GM12878 (cell line): ENCODE measurements around the gene OPRD1. TPM values are rescaled to one million over a fixed set of nuclear protein-coding genes. Genes with fewer than 3 reads are reported as not detected.

Experiments
- ATF7 ChIP-seq: fragments of 450-650 bp; IDR thresholded peaks from 2 replicates; pipeline ENCODE4 v1.6.1; 2016; ENCODE audit warnings: low read depth, mild to moderate bottlenecking
- CREM ChIP-seq: IDR thresholded peaks from 2 replicates; pipeline ENCODE4 v1.6.1; 2014; ENCODE audit warnings: antibody characterized with exemption, low read depth
- IRF4 ChIP-seq: IDR thresholded peaks from 2 replicates; pipeline ENCODE4 v1.6.1; 2011; ENCODE audit warnings: low read depth, low read length
- KAT2A ChIP-seq: conservative IDR thresholded peaks from 2 replicates; pipeline ENCODE4 v1.6.1; 2011; ENCODE audit warnings: low read depth, low read length; ENCODE audit not compliant: control insufficient read depth
- NFYA ChIP-seq: IDR thresholded peaks from 2 replicates; pipeline ENCODE4 v1.6.1; 2011; ENCODE audit warnings: low read depth, mild to moderate bottlenecking, low read length, improper control_type of control experiment, borderline replicate concordance
- RAD51 ChIP-seq: fragments of 450-650 bp; IDR thresholded peaks from 2 replicates; pipeline ENCODE4 v1.6.1; 2016; ENCODE audit warnings: moderate library complexity, mild to moderate bottlenecking, inconsistent platforms
- RB1 ChIP-seq: fragments of 450-650 bp; formaldehyde crosslinking; IDR thresholded peaks from 2 replicates; pipeline ENCODE4 v1.6.1; 2017; ENCODE audit warnings: mild to moderate bottlenecking, borderline replicate concordance
- SMAD1 ChIP-seq: fragments of 450-650 bp; IDR thresholded peaks from 2 replicates; pipeline ENCODE4 v1.6.1; 2018; ENCODE audit warnings: mild to moderate bottlenecking, low read depth; ENCODE audit not compliant: partially characterized antibody
- SMARCA5 ChIP-seq: fragments of 450-650 bp; IDR thresholded peaks from 2 replicates; pipeline ENCODE4 v1.6.1; 2017; ENCODE audit warnings: mild to moderate bottlenecking
- STAT1 ChIP-seq: fragments of 450-650 bp; conservative IDR thresholded peaks from 2 replicates; pipeline ENCODE4 v1.6.1; 2014; ENCODE audit warnings: antibody characterized with exemption, mild to moderate bottlenecking
- SUZ12 ChIP-seq: fragments of 200-600 bp; sonication (generic); IDR thresholded peaks from one replicate; pipeline ENCODE4 v1.6.1; 2018; ENCODE audit warnings: antibody characterized with exemption, mild to moderate bottlenecking; ENCODE audit not compliant: unreplicated experiment
- USF2 ChIP-seq: IDR thresholded peaks from 2 replicates; pipeline ENCODE4 v1.6.1; 2011; ENCODE audit warnings: low read depth, low read length, improper control_type of control experiment, borderline replicate concordance
- ZNF207 ChIP-seq: fragments of 450-650 bp; IDR thresholded peaks from 2 replicates; pipeline ENCODE4 v1.6.1; 2014; ENCODE audit warnings: antibody characterized with exemption, mild to moderate bottlenecking, borderline replicate concordance
- ZNF274 ChIP-seq: IDR thresholded peaks from one replicate; pipeline ENCODE4 v1.8.0; 2011; ENCODE audit not compliant: insufficient read length, insufficient read depth
- ZNF384 ChIP-seq: IDR thresholded peaks from 2 replicates; pipeline ENCODE4 v1.6.1; 2012; ENCODE audit warnings: low read depth, mild to moderate bottlenecking, low read length, improper control_type of control experiment, borderline replicate concordance
- ZSCAN29 ChIP-seq: fragments of 450-650 bp; IDR thresholded peaks from 2 replicates; pipeline ENCODE4 v1.6.1; 2017; ENCODE audit warnings: mild to moderate bottlenecking, moderate library complexity
- ZZZ3 ChIP-seq: IDR thresholded peaks from 2 replicates; pipeline ENCODE4 v1.6.1; 2011; ENCODE audit warnings: low read depth; ENCODE audit not compliant: control insufficient read depth, insufficient read length
- polyA plus RNA-seq, 11 experiments: library from polyadenylated mRNA; depleted of rRNA in 4 of 11; unstranded in 6 of 11; stranded (reverse) in 5 of 11; fragments of >200 nt; fragmentation: Nextera tagmentation in 4 of 11; fragmentation: Illumina TruSeq in 1 of 11; extraction: Ambion mirVana in 4 of 11; extraction: Trizol in 1 of 11; gene quantifications; 1 replicate in 1 of 11; 2 replicates in 10 of 11; pipeline versions ENCODE4 v1.2.1 to v1.2.3, GENCODE V29; 2011 to 2016; ENCODE audit warnings: inconsistent platforms in 2 of 11, missing spikeins in 2 of 11, low read depth in 1 of 11
- total RNA-seq, 4 experiments: library from RNA; depleted of rRNA in 3 of 4; stranded (reverse); fragments of >200 nt in 3 of 4; fragmentation: Illumina TruSeq in 1 of 4; extraction: Trizol in 1 of 4; gene quantifications; 2 replicates each; pipeline versions ENCODE4 v1.2.1 to v1.2.3, GENCODE V29; 2013 to 2021
- TF ChIP-seq, protein P1 (sequence below): fragments of 450-650 bp; IDR thresholded peaks from 2 replicates; pipeline ENCODE4 v1.6.1; 2016; ENCODE audit warnings: mild to moderate bottlenecking, moderate library complexity, borderline replicate concordance
- TF ChIP-seq, protein P2 (sequence below): fragments of 450-650 bp; IDR thresholded peaks from 2 replicates; pipeline ENCODE4 v1.6.1; 2014; ENCODE audit warnings: mild to moderate bottlenecking

The OPRD1 gene
- total and polyA plus RNA-seq, 10 of the 15 experiments (the other 5 are each of a cell fraction or from before 2014, with no cell fraction given) = 0.02 TPM; not detected in 8

DNA sequence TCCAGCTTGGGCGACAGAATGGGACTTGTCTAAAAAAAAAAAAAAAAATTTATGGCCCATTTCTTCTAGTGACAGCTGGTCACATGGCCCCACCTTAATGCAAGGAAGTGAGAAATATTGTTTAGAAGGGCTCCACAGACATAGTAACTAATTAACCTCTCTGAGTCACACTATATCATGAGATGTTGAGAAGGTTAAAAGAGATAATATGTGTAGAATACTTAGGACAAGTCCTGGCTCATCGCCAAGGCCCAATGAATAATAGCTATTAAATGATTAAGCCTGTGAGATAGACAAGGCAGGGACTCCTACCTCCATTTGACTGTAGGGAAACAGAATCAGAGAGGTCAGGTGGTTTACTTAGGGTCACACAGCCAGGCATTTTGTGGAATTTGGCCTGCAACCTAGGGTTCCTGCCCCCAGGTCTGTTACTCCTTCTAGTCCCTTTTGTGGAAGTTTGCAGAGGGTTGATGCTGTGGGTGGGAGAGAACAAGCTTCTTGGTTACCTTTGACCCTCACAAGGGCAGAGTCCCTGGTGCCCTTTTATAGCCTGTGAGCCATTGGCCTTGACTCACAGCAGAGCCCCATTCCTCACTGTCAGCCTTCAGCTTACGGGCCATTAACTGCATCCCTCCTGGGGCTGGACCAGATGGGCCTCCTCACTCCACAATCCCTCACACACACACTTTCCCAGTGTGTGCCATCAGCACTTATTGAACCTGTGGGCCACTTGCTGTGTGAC, 48.5 kb downstream of the OPRD1 start (continued):
- TF ChIP-seq, protein P1, sequence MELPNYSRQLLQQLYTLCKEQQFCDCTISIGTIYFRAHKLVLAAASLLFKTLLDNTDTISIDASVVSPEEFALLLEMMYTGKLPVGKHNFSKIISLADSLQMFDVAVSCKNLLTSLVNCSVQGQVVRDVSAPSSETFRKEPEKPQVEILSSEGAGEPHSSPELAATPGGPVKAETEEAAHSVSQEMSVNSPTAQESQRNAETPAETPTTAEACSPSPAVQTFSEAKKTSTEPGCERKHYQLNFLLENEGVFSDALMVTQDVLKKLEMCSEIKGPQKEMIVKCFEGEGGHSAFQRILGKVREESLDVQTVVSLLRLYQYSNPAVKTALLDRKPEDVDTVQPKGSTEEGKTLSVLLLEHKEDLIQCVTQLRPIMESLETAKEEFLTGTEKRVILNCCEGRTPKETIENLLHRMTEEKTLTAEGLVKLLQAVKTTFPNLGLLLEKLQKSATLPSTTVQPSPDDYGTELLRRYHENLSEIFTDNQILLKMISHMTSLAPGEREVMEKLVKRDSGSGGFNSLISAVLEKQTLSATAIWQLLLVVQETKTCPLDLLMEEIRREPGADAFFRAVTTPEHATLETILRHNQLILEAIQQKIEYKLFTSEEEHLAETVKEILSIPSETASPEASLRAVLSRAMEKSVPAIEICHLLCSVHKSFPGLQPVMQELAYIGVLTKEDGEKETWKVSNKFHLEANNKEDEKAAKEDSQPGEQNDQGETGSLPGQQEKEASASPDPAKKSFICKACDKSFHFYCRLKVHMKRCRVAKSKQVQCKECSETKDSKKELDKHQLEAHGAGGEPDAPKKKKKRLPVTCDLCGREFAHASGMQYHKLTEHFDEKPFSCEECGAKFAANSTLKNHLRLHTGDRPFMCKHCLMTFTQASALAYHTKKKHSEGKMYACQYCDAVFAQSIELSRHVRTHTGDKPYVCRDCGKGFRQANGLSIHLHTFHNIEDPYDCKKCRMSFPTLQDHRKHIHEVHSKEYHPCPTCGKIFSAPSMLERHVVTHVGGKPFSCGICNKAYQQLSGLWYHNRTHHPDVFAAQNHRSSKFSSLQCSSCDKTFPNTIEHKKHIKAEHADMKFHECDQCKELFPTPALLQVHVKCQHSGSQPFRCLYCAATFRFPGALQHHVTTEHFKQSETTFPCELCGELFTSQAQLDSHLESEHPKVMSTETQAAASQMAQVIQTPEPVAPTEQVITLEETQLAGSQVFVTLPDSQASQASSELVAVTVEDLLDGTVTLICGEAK = no peak
- TF ChIP-seq SMAD1 = peak; percentile 67
- TF ChIP-seq KAT2A = no peak
- no peak for TF ChIP-seq STAT1
- TF ChIP-seq IRF4 = no peak
- no peak for TF ChIP-seq CREM
- TF ChIP-seq NFYA = no peak
- peak; percentile 16; the same call in 1 of the 2 replicates for TF ChIP-seq USF2
- no peak for TF ChIP-seq ZNF207
- TF ChIP-seq SUZ12 = no peak
- no peak for TF ChIP-seq ZNF274
- peak; percentile 88 for TF ChIP-seq RAD51
- TF ChIP-seq, protein P2, sequence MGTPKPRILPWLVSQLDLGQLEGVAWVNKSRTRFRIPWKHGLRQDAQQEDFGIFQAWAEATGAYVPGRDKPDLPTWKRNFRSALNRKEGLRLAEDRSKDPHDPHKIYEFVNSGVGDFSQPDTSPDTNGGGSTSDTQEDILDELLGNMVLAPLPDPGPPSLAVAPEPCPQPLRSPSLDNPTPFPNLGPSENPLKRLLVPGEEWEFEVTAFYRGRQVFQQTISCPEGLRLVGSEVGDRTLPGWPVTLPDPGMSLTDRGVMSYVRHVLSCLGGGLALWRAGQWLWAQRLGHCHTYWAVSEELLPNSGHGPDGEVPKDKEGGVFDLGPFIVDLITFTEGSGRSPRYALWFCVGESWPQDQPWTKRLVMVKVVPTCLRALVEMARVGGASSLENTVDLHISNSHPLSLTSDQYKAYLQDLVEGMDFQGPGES = no peak
- TF ChIP-seq RB1 = no peak
- 0 out of 2 replicates have a peak, but pooled peaks have one; percentile 32 for TF ChIP-seq ATF7
- peak; percentile 49; the same call in 1 of the 2 replicates for TF ChIP-seq ZNF384
- no peak for TF ChIP-seq ZSCAN29
- no peak for TF ChIP-seq ZZZ3
- peak; percentile 77; the same call in 1 of the 2 replicates for TF ChIP-seq SMARCA5
